T-helper 9 cell (primary cell): ENCODE data around the gene PAM16.

Experiments used
- DNase-seq: peaks from one replicate; pipeline ENCODE4 v3.0.0-alpha.2; 2020

The PAM16 gene

DNA sequence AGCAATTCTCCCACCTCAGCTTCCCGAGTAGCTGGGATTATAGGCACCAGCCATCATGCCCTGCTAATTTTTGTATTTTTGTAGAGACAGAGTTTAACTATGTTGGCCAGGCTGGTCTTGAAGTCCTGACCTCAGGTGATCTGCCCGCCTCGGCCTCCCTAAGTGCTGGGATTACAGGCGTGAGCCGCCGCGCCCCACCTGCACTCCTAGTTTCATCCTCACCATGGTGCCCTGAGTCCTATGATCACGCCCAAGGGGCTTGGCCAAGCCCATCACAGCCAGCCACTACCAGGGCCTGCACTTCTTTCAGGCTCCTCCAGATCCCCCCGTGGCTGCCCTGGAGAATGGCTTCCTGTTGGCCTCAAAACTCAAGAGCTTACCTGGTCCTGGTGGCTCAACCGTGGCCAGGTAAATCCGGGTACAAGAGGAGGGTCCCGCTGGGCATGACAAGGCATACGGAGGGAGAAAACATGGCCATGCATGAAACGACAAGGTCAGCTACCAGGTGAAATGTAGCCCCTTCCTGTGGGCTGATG is 57.9 kb downstream of the PAM16 start:
- no peak for DNase-seq

- no peak for DNase-seq
Measured at GRCh38 chr16:4291699-4292098, 59.4 kb downstream of the PAM16 start.
